K562 (cell line): ENCODE measurements around the gene TECPR2. TPM values are rescaled to one million over a fixed set of nuclear protein-coding genes. Genes with fewer than 3 reads are reported as not detected.

ENCODE experiments used
- SLC30A9 ChIP-seq: fragments of 250-450 bp; sonication (Bioruptor Pico); IDR thresholded peaks from 2 replicates; pipeline ENCODE4 v1.8.0; 2022; ENCODE audit warnings: mild to moderate bottlenecking, moderate library complexity
- polyA plus RNA-seq, 8 experiments: library from polyadenylated mRNA; depleted of rRNA in 4 of 8; stranded (reverse) in 5 of 8; unstranded in 3 of 8; fragments of >200 nt; fragmentation: Nextera tagmentation in 2 of 8; fragmentation: Illumina TruSeq in 1 of 8; extraction: Ambion mirVana in 2 of 8; extraction: Trizol in 1 of 8; gene quantifications; 2 replicates each; pipeline versions ENCODE4 v1.2.1 to v1.2.3, GENCODE V29; 2011 to 2014; ENCODE audit warnings: inconsistent platforms in 1 of 8, missing spikeins in 1 of 8
- total RNA-seq, 7 experiments: library from RNA; depleted of rRNA in 6 of 7; stranded (reverse); fragments of >200 nt in 6 of 7; fragmentation: Illumina TruSeq in 2 of 7; extraction: Trizol in 2 of 7; gene quantifications; 2 replicates each; pipeline versions ENCODE4 v1.2.1 to v1.2.3, GENCODE V29; 2011 to 2021; ENCODE audit warnings: low replicate concordance in 1 of 7
- TF ChIP-seq, protein P1 (sequence below): fragments of 450-650 bp; IDR thresholded peaks from 2 replicates; pipeline ENCODE4 v1.6.1; 2016; ENCODE audit warnings: mild to moderate bottlenecking, moderate library complexity

The TECPR2 gene
- total and polyA plus RNA-seq, 9 of the 15 experiments (the other 6 are each of a cell fraction or from before 2014, with no cell fraction given), result 0.04 to 3.0 (median 0.83) TPM

DNA sequence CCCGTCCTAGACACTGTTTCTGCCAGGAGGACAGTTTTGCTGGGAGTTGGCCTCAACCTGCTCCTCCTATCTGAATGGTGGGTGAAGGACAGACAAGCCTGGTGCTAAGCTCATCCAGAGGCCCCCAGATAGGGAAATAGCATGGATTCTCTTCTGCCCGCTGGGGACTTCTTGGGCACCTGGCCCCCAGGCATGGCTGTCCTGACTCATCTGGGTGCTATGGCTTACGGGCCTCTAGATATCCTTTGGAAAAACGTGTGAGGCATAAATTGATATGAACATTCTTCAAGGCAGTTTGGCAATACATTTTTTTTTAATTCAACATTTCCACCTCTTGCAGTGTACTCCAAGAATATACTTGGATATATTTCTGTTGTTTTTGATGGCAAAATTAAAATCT is 8.6 kb downstream of the TECPR2 start (continued):
- TF ChIP-seq, protein P1, sequence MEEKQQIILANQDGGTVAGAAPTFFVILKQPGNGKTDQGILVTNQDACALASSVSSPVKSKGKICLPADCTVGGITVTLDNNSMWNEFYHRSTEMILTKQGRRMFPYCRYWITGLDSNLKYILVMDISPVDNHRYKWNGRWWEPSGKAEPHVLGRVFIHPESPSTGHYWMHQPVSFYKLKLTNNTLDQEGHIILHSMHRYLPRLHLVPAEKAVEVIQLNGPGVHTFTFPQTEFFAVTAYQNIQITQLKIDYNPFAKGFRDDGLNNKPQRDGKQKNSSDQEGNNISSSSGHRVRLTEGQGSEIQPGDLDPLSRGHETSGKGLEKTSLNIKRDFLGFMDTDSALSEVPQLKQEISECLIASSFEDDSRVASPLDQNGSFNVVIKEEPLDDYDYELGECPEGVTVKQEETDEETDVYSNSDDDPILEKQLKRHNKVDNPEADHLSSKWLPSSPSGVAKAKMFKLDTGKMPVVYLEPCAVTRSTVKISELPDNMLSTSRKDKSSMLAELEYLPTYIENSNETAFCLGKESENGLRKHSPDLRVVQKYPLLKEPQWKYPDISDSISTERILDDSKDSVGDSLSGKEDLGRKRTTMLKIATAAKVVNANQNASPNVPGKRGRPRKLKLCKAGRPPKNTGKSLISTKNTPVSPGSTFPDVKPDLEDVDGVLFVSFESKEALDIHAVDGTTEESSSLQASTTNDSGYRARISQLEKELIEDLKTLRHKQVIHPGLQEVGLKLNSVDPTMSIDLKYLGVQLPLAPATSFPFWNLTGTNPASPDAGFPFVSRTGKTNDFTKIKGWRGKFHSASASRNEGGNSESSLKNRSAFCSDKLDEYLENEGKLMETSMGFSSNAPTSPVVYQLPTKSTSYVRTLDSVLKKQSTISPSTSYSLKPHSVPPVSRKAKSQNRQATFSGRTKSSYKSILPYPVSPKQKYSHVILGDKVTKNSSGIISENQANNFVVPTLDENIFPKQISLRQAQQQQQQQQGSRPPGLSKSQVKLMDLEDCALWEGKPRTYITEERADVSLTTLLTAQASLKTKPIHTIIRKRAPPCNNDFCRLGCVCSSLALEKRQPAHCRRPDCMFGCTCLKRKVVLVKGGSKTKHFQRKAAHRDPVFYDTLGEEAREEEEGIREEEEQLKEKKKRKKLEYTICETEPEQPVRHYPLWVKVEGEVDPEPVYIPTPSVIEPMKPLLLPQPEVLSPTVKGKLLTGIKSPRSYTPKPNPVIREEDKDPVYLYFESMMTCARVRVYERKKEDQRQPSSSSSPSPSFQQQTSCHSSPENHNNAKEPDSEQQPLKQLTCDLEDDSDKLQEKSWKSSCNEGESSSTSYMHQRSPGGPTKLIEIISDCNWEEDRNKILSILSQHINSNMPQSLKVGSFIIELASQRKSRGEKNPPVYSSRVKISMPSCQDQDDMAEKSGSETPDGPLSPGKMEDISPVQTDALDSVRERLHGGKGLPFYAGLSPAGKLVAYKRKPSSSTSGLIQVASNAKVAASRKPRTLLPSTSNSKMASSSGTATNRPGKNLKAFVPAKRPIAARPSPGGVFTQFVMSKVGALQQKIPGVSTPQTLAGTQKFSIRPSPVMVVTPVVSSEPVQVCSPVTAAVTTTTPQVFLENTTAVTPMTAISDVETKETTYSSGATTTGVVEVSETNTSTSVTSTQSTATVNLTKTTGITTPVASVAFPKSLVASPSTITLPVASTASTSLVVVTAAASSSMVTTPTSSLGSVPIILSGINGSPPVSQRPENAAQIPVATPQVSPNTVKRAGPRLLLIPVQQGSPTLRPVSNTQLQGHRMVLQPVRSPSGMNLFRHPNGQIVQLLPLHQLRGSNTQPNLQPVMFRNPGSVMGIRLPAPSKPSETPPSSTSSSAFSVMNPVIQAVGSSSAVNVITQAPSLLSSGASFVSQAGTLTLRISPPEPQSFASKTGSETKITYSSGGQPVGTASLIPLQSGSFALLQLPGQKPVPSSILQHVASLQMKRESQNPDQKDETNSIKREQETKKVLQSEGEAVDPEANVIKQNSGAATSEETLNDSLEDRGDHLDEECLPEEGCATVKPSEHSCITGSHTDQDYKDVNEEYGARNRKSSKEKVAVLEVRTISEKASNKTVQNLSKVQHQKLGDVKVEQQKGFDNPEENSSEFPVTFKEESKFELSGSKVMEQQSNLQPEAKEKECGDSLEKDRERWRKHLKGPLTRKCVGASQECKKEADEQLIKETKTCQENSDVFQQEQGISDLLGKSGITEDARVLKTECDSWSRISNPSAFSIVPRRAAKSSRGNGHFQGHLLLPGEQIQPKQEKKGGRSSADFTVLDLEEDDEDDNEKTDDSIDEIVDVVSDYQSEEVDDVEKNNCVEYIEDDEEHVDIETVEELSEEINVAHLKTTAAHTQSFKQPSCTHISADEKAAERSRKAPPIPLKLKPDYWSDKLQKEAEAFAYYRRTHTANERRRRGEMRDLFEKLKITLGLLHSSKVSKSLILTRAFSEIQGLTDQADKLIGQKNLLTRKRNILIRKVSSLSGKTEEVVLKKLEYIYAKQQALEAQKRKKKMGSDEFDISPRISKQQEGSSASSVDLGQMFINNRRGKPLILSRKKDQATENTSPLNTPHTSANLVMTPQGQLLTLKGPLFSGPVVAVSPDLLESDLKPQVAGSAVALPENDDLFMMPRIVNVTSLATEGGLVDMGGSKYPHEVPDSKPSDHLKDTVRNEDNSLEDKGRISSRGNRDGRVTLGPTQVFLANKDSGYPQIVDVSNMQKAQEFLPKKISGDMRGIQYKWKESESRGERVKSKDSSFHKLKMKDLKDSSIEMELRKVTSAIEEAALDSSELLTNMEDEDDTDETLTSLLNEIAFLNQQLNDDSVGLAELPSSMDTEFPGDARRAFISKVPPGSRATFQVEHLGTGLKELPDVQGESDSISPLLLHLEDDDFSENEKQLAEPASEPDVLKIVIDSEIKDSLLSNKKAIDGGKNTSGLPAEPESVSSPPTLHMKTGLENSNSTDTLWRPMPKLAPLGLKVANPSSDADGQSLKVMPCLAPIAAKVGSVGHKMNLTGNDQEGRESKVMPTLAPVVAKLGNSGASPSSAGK, result no peak
- TF ChIP-seq SLC30A9, result no peak
